GM18502 (cell line): ENCODE results near the gene POU2F2.

Experiments
- ATAC-seq: cut with Tn5 transposase; IDR thresholded peaks from one replicate; pipeline ENCODE4 v1.9.1; 2021; ENCODE audit warnings: mild to moderate bottlenecking; ENCODE audit not compliant: unreplicated experiment, poor library complexity

Gene POU2F2

DNA sequence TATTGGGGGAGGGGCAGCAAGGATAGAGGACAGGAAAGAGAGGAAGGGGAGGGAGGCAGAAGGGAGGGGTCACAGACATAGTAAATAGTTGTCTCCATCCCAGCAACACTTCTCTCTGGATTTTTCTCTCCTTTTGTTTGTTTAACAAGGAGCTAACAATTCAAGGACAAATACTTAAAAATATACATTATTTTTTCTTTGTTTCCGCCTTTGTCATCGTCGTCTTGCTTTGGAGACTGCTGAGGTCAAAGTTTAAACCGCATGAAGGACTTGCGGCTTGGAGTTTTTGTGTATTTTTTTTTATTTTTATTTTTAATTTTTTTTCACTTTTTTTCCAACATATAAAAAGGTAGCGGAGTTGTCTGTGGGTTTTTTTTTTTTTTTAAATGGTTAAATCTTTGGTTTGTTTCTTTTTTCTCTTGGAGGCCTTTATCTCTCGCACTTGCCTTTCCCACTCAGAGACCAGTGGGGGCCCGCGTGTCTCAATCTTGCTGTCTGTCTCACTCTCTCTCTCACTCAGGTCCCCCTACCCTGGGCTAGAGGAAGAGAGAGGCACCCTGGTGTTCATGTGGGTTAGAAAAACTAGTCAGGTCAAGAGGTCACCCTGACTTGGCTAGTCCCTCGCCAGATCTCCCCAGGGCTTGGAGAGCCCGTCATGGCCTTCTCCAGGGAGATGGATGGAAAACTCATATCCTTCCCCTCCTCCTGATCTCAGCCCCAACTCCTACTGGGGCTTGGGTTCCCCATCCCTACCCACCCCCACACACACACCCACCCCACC lies 45.3 kb downstream of the POU2F2 start:
- no peak for ATAC-seq

GRCh38 chr19:42086188-42086736 lies 46.0 kb downstream of the POU2F2 start:
- no peak for ATAC-seq

DNA sequence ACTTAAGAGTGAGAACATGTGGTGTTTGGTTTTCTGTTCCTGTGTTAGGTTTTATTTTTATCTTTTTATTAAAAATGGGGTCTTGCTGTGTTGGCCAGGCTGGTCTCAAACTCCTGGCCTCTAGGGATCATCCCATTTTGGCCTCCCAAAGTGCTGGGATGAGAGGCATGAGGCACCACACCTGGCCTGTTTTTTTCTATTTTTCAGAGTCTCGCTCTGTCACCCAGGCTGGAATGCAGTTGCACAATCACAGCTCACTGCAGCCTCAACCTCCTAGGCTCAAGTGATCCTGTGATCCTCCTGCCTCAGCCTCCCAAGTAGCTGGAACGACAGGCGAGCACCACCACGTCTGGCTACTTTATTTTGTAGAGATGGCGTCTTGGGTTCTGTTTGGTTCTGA lies 48.7 kb downstream of the POU2F2 start:
- no peak for ATAC-seq

DNA sequence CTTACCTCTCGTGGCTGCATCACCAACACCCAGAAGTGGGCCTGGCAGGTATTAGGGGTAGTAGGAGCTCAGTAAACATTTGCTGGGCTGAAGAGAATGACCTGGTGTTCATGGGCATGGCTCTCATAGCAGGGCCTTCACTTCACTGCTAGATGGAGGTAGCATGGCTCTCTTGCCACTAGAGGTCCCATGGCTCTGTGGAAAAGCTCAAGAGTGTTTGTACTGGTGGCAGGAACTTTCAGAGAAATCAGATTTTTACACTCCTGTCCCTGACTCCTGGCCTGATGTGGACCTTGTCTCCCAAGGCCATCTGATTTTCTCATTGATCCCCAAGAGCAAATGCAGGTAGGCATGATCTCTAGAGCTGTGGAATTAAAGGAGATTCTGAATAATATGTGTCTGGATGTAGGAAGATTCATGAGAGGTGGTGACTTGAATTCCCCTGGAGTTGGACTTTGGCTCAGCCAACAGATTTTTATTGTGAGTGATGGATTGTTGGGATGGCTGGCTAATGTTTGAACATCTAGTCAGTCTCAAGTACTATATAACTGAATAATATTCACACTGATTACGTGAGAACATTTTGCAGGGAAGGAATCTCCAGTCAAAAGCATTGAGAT lies 50.6 kb downstream of the POU2F2 start:
- no peak for ATAC-seq

DNA sequence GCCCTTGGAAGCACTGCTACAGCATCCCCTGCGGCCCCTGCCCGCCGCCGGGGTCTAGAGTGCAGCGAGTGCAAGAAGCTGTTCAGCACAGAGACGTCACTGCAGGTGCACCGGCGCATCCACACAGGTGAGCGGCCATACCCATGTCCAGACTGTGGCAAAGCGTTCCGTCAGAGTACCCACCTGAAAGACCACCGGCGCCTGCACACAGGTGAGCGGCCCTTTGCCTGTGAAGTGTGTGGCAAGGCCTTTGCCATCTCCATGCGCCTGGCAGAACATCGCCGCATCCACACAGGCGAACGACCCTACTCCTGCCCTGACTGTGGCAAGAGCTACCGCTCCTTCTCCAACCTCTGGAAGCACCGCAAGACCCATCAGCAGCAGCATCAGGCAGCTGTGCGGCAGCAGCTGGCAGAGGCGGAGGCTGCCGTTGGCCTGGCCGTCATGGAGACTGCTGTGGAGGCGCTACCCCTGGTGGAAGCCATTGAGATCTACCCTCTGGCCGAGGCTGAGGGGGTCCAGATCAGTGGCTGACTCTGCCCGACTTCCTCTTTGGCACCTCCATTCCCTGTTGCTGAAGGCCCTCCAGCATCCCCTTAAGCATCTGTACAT lies 51.4 kb downstream of the POU2F2 start:
- no peak for ATAC-seq

GRCh38 chr19:42079886-42080763 lies 52.1 kb downstream of the POU2F2 start:
- no peak for ATAC-seq

DNA sequence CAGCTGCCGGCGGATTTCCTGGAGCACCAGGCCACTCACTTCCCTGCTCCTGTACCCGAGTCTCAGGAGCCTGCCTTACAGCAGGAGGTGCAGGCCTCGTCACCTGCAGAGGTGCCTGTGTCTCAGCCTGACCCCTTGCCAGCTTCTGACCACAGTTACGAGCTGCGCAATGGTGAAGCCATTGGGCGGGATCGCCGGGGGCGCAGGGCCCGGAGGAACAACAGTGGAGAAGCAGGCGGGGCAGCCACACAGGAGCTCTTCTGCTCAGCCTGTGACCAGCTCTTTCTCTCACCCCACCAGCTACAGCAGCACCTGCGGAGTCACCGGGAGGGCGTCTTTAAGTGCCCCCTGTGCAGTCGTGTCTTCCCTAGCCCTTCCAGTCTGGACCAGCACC lies 53.0 kb downstream of the POU2F2 start:
- ATAC-seq, result no peak

DNA sequence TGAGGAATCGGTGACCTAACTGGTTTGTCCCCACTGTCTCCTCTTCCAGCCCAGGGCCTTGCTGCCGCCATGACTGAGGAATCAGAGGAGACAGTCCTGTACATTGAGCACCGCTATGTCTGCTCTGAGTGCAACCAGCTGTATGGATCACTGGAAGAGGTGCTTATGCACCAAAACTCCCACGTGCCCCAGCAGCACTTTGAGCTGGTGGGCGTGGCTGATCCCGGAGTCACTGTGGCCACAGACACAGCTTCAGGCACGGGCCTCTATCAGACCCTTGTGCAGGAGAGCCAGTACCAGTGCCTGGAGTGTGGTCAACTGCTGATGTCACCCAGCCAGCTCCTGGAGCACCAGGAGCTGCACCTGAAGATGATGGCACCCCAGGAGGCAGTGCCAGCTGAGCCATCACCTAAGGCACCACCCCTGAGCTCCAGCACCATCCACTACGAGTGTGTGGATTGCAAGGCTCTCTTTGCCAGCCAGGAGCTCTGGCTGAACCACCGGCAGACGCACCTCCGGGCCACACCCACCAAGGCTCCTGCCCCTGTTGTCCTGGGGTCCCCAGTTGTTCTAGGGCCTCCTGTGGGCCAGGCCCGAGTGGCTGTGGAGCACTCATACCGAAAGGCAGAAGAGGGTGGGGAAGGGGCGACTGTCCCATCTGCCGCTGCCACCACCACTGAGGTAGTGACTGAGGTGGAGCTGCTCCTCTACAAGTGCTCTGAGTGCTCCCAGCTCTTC lies 53.5 kb downstream of the POU2F2 start:
- no peak for ATAC-seq

GRCh38 chr19:42078058-42078457 lies 54.2 kb downstream of the POU2F2 start:
- no peak for ATAC-seq

DNA sequence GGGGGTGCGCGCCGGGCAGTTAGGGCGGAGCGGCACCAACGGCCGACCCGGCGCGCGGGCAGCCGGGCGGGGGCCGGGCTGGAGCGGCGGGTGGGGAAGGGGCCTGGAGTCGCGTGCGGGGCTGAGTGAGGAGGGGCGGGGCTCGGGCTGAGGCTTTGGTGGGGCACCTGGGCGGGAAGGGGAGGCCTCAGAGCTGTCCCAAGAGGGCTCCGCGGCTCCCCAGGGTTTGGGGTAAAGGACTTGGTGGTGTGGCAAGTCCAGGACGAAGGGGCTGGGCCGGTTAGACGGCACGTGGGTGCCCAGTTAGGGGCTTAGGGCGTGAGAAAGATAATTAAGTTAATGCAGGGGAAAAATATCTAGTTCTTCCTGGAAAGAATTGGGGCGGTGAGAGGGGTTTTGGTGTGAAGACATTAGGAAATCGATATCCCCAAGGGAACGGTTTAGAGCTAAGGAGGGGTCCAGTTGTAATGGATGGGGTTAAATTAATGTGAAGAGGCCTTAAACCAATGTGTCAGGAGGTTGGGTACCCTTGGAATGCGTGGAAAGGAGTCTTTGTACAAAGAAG lies 55.8 kb downstream of the POU2F2 start:
- no peak for ATAC-seq

DNA sequence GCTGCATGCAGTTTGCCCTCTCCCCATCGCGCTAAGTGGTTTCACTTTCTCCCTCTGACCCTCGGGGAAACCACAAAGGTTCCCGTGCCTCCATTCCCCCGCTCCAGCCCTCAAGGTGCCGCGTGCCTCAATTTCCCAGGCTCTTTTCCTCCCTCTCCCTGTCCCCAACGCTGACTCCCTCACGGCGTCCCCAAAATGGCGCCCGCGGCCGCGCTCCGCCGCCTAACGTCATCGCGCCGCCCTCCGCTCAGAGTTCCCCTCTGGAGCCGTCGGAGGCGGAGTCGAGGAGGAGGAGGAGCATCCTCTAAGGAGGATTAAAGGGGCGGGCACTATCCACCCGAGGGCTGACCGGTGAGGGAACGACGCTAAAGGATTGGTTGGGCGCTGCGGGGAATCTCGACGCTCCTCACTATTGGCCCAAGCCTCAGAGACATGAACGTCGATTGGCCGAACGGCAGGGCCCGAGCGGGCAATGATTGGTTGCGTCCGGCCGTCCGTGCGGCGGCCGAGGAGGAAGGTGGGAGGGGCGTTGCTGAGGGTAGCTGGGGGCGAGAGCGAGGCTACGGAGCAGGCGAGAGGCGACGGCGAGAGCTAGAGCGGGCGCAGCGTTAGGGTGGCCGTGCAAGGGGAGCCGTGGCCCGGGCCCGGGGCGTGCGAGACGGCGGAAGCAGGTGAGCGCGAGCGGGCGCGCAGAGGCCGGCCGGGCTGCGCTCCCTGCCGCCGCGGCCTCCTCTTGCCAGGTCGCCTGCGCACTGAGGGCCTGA lies 56.4 kb downstream of the POU2F2 start, which contains the start of gene ZNF574:
TSS of gene ZNF574 (plus strand) at position 551 of the 764 bp plus-strand sequence. CDS start 2,441 bp downstream, outside the sequence.
- peak; percentile 94 for ATAC-seq

DNA sequence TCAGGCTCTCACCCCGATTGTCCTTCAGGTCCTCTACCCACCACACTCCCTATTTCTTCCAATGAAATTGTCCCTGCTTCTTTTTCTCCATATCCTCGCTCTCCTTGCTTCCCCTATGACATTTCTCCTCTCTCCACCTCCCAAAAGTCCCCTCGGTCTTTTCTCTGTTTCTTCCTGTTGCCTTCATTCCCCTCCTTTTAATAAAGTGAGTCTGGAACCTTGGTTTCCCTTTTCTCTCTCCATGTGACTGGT lies 57.0 kb downstream of the POU2F2 start:
- ATAC-seq, result peak; percentile 2

DNA sequence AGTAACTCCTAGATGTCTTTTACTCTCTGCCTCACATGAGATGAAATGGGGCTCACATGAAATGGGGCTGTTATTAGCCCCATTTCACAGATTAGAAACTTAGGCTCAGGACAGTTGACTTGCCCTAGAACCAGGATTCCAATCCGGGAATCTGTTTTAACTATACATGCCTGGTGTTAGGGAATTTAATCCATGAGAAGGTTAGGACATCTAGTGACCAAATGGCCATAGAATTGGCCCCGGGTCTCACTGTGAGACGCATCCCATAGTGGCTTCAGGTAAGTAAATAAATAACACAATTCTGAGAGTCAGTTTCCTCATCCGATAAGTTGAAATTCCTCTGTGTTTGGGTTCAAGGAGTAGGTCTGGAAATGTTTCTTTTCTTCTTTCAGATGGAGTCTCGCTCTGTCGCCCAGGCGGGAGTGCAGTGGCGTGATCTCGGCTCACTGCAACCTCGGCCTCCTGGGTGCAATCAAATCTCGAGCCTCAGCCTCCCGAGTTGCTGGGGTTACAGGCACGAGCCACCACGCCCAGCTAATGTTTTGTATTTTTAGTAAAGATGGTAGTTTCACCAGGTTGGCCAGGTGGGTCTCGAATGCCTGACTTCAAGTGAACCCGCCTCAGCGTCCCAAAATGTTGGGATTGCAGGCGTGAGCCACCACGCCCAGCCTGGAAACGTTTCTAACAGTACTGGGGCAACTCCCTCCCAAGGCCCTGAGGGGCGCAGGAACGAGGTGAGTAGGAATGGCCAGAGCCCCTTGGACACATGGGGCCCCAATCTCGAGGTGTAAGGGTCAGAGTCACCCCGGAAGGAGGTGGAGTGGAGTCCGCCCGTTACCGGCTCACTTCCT lies 57.5 kb downstream of the POU2F2 start:
- ATAC-seq, result no peak

DNA sequence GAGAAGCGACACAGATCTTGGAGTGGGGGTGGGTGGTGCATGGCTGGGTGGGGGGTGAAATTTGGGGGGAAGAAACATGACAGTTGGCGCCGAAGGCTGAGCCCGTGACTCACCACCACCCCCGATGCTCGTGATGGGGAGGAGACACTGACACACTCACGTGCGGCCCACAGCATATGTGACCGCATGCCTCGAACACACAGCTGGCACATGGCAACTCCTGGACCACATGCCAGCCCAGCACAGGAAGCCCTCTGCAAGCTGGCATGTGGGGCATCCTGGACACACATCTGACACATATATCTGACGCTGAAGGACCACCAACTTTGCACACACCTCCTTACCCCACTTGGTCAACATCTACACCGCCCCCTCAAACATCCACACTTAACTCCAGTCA lies 61.0 kb downstream of the POU2F2 start:
- ATAC-seq, result no peak

DNA sequence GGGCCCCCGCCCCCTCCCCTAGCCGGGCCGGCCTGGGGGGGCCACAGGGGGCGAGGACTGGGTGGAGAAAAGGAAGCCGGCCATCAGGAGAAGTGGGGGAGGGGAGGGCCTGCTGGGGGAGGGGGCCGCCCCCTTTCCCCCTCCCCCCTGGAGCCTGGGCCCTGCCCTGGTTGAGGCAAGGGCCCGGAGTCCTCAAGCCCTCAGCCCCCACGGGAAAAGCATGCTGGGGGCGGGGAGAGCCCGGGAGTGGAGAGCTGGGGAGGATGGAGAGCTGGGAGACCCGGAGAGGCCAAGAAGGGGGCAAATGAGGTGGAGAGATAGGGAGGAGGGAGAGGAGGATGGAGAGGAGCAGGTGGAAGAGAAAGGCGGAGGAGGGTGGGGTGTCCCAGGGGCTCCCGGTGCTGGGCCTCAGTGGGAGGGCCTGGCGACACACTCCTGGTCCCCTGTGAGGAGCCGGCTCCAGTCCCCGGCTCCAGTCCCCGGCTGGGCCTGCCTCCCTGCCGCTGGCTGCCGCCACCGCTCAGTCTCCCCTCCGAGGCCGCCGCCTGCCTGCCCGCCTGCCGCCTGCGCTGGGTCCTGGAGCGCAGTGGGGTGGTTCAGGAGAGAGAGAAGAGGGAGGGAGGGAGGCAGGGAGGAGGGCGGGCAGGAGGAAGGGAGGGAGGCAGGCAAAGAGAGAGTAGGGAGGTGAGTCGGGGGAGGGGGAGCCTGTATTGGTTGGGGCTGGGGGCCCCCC lies 62.5 kb downstream of the POU2F2 start, which contains the start of gene GRIK5:
TSS of gene GRIK5 (minus strand) at position 588 of the 733 bp plus-strand sequence. CDS start 4,436 bp downstream, outside the sequence.
- no peak for ATAC-seq

DNA sequence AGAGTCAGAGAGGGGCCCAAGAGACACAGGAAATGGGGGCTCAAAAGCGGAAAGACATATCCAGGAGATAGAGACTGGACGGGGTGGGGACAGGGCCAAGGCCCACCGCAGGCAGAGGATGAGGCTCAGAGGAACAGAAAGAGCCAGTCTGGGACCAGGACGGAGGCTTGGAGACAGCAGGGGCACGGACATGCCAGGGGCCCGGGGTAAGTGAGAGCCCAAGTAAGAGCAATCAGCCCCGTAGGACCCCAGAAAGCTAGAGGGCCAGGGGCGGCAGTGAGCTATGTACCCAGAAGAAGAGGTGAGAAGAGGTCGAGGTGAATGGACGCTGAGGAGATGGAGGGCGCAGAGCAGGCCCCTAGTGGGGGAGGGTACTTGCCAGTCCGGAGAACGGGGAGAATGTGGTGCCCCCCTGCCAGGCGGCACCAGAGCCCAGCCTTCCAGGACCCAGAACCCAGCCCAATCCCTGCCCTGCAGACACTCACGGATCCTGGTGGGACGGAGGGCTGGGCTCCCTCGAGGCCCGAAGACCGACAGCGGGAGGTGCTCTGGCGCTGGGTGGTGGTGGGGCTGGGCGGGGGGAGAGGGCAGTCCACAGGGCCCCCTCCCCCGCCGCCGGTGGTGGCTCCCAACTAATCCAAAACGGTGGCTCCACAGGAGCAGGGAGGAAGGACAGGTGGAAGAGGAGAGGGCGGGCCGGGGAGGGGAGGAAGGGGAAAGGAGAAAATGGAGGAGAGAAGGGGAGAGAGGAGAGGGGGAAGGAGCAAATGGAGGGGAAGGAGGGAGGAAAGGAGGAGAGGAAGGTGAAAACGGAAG lies 63.3 kb downstream of the POU2F2 start:
- ATAC-seq, result no peak
